Adipose tissue (tissue), 3 donors: Measurements from ENCODE around the gene GPR158. TPM values are rescaled to one million over a fixed set of nuclear protein-coding genes. Genes with fewer than 3 reads are reported as not detected.

Experiments used
- polyA plus RNA-seq, 3 donors: library from polyadenylated mRNA; stranded (reverse); fragments of 200-250 nt; gene quantifications; one replicate each; pipeline ENCODE4 v1.2.3, GENCODE V29; 2013
- donor health status: healthy with polysubstance abuse.
- donor health status: Bipolar disorder and iron deficiency.
- donor health status: healthy.

The GPR158 gene
- polyA plus RNA-seq, 3 donors = under 0.01 to 0.19 (median 0.12) TPM

Other genes starting within 250 kb of the GPR158 start
- gene PRTFDC1, start 222.4 kb upstream of the GPR158 start, polyA plus RNA-seq = 10 to 100 TPM in 1 of 3 donors, 1 to 10 TPM in 2; 2.1 to 11.2 (median 2.3) TPM
- under 1 TPM in 2 of 3 donors, not detected in 1; 0.01 to 0.16 TPM for gene ENKUR, start 158.8 kb upstream of the GPR158 start, polyA plus RNA-seq
- 1 to 10 TPM in 2 of 3 donors, under 1 TPM in 1; 0.80 to 2.1 (median 1.7) TPM for gene THNSL1, start 158.4 kb upstream of the GPR158 start, polyA plus RNA-seq